ENCODE results near the gene FIS1. TPM values are rescaled to one million over a fixed set of nuclear protein-coding genes. Genes with fewer than 3 reads are reported as not detected.
"Not testable (repeated sequence)": the region's sequence is repeated elsewhere in the genome, so short reads cannot be mapped to it uniquely, and the experiment has no call there.

The FIS1 gene
- total RNA-seq, 4 donors from 2014 or later: 227 to 315 (median 248) TPM

GRCh38 chr7:101206665-101207042 is 38.2 kb downstream of the FIS1 start:
- Histone ChIP-seq H3K4me3 (no peak overlapping the region), H3K27me3 (peaks cover 22% of the 10 kb centered on the region), H3K27ac (no peak overlapping the region), H3K9me3 (no peaks in the 10 kb centered on the region), H3K36me3 (peaks cover 0 to 61% of the 10 kb centered on the region in 2 donors), H3K4me1 (peaks cover 0 to 8% (median 7%) of the 10 kb centered on the region in 3 donors)
- TF ChIP-seq POLR2AphosphoS5 (IDR thresholded peaks at IDR 0.05) (no peak), CTCF (IDR thresholded peaks at IDR 0.05) (no peak), POLR2A (IDR thresholded peaks at IDR 0.05) (no peak), EP300 (IDR thresholded peaks at IDR 0.05) (no peak)
- no peak for ATAC-seq
- 86 to 90% methylated on average over 6 to 19 of the region's 19 CpGs for WGBS, 2 donors (ENCODE audit: low coverage in 1 of 2)

GRCh38 chr7:101205901-101206664 is 38.8 kb downstream of the FIS1 start:
- WGBS, 2 donors (ENCODE audit: low coverage in 1 of 2): 73 to 83% methylated on average over 6 to 19 of the region's 32 CpGs

GRCh38 chr7:101203740-101204738 is 40.8 kb downstream of the FIS1 start:
- 56 to 80% methylated on average over 10 to 13 of the region's 22 CpGs for WGBS, 2 donors (ENCODE audit: low coverage in 1 of 2)
- not testable (repeated sequence) for ATAC-seq, H3K4me3 ChIP-seq, H3K9me3 ChIP-seq, H3K27ac ChIP-seq
- Histone ChIP-seq H3K27me3 (peaks cover 48% of the 10 kb centered on the region), H3K4me1 (peaks cover 0 to 11% (median 8%) of the 10 kb centered on the region in 3 donors), H3K36me3 (peaks cover 0 to 35% of the 10 kb centered on the region in 2 donors)

More at GRCh38 chr7:101205901-101206664, 38.8 kb downstream of the FIS1 start:
- peaks cover 0 to 55% of the 10 kb centered on the region in 2 donors for H3K36me3 ChIP-seq
- H3K27me3 ChIP-seq: peaks cover 27% of the 10 kb centered on the region
- peak; percentile 9 for ATAC-seq
- TF ChIP-seq POLR2AphosphoS5 (IDR thresholded peaks at IDR 0.05) (no peak), EP300 (IDR thresholded peaks at IDR 0.05) (no peak), CTCF (IDR thresholded peaks at IDR 0.05) (no peak), POLR2A (IDR thresholded peaks at IDR 0.05) (no peak)
- H3K4me3 ChIP-seq: no peak overlapping the region
- peaks cover 0 to 11% (median 8%) of the 10 kb centered on the region in 3 donors for H3K4me1 ChIP-seq
- H3K27ac ChIP-seq: no peak overlapping the region
- no peaks in the 10 kb centered on the region for H3K9me3 ChIP-seq

GRCh38 chr7:101202603-101202918 is 42.3 kb downstream of the FIS1 start:
- WGBS, 2 donors (ENCODE audit: low coverage in 1 of 2): 84% methylated on average over 5 of the region's 5 CpGs; no CpG with 5 or more reads in 1 of the 2 donors
- TF ChIP-seq POLR2A (IDR thresholded peaks at IDR 0.05) (no peak), CTCF (IDR thresholded peaks at IDR 0.05) (no peak)
- peaks cover 63% of the 10 kb centered on the region for H3K27me3 ChIP-seq

More at GRCh38 chr7:101202603-101202918, 42.3 kb downstream of the FIS1 start:
- H3K4me1 ChIP-seq: peaks cover 0 to 11% (median 8%) of the 10 kb centered on the region in 3 donors
- H3K36me3 ChIP-seq: peaks cover 0 to 20% of the 10 kb centered on the region in 2 donors
- H3K4me3 ChIP-seq: no peak overlapping the region
- H3K27ac ChIP-seq: no peak overlapping the region
- no peak for ATAC-seq
- no peaks in the 10 kb centered on the region for H3K9me3 ChIP-seq
